ENCODE measurements around the gene C1orf226. TPM values are rescaled to one million over a fixed set of nuclear protein-coding genes. Genes with fewer than 3 reads are reported as not detected.

The C1orf226 gene
- total and polyA plus RNA-seq, 2 of the 8 experiments (the other 6 are each of a cell fraction or from before 2014, with no cell fraction given): 8.2 to 18.8 TPM

GRCh38 chr1:162353702-162354101 lies 27.8 kb upstream of the C1orf226 start (continued):
- TF ChIP-seq RBBP5 (IDR thresholded peaks at IDR 0.05; ENCODE audit: borderline replicate concordance, low read depth, low read length) (no peak), CHD1 (IDR thresholded peaks at IDR 0.05; ENCODE audit: low read depth, low read length) (no peak), ASH2L (IDR thresholded peaks at IDR 0.05; ENCODE audit: low read length) (no peak)

Data from H1 (cell line).